SU-DHL-6 (cell line): ENCODE results near the gene NRXN2.

Experiments
- H2AFZ ChIP-seq: fragments of 200-600 bp; sonication (generic); 2 replicates; pipeline ENCODE4 v1.6.1; 2014; ENCODE audit warnings: low read depth, mild to moderate bottlenecking, moderate library complexity, mixed read lengths, antibody characterized with exemption, low read length; ENCODE audit not compliant: severe bottlenecking
- H3F3A ChIP-seq: fragments of 200-600 bp; shearing (Covaris generic); 2 replicates; pipeline ENCODE4 v1.6.0; 2016; ENCODE audit warnings: antibody characterized with exemption, mild to moderate bottlenecking; ENCODE audit not compliant: insufficient read depth
- H3K27ac ChIP-seq: fragments of 200-600 bp; sonication (generic); 2 replicates; pipeline ENCODE4 v1.5.1; 2016; ENCODE audit warnings: low read depth, mild to moderate bottlenecking, low read length, moderate library complexity, mixed read lengths
- H3K27me3 ChIP-seq: fragments of 200-600 bp; sonication (generic), shearing (Covaris generic); 2 replicates; pipeline ENCODE4 v1.6.0; 2014; ENCODE audit warnings: mild to moderate bottlenecking, low read length
- H3K36me3 ChIP-seq: fragments of 200-600 bp; sonication (generic); 2 replicates; pipeline ENCODE4 v1.6.1; 2014; ENCODE audit warnings: mild to moderate bottlenecking, low read length, mixed read lengths
- H3K4me2 ChIP-seq: fragments of 300-600, 200-600 bp; shearing (Covaris generic), sonication (generic); 2 replicates; pipeline ENCODE4 v1.6.0; 2014; ENCODE audit warnings: low read length, low read depth, mild to moderate bottlenecking; ENCODE audit not compliant: poor library complexity, severe bottlenecking
- H3K4me3 ChIP-seq: fragments of 200-600 bp; sonication (generic); 2 replicates; pipeline ENCODE4 v1.5.1; 2014; ENCODE audit warnings: antibody characterized with exemption, low read length, mild to moderate bottlenecking, mixed read lengths; ENCODE audit not compliant: insufficient read depth, poor library complexity, severe bottlenecking
- H3K79me2 ChIP-seq: fragments of 200-600 bp; sonication (generic); 2 replicates; pipeline ENCODE4 v1.6.1; 2014; ENCODE audit warnings: mild to moderate bottlenecking, low read length, moderate library complexity; ENCODE audit not compliant: insufficient read depth
- H3K9ac ChIP-seq: fragments of 200-600 bp; sonication (generic); 2 replicates; pipeline ENCODE4 v1.7.0; 2014; ENCODE audit warnings: mild to moderate bottlenecking, low read length
- H3K9me2 ChIP-seq: fragments of 200-600 bp; sonication (generic); replicated peaks from 2 replicates; pipeline ENCODE4 v1.6.1; 2014; ENCODE audit warnings: low read length; ENCODE audit not compliant: insufficient read depth
- H3K9me3 ChIP-seq: fragments of 200-600 bp; sonication (generic); 2 replicates; pipeline ENCODE4 v1.6.1; 2014; ENCODE audit warnings: low read length, mixed read lengths; ENCODE audit not compliant: insufficient read depth
- H4K20me1 ChIP-seq: fragments of 200-600 bp; sonication (generic); 2 replicates; pipeline ENCODE4 v1.6.1; 2014; ENCODE audit warnings: low read depth, mild to moderate bottlenecking, antibody characterized with exemption, low read length, moderate library complexity, mixed read lengths
- CTCF ChIP-seq: fragments of 200-600 bp; sonication (generic); IDR thresholded peaks from one replicate; pipeline ENCODE4 v1.5.1; 2017; ENCODE audit warnings: antibody characterized with exemption, mild to moderate bottlenecking, low read length, moderate library complexity; ENCODE audit not compliant: insufficient read depth, poor library complexity, severe bottlenecking
- EZH2phosphoT487 ChIP-seq: fragments of 200-600 bp; sonication (generic), shearing (Covaris generic); conservative IDR thresholded peaks from 2 replicates; pipeline ENCODE4 v1.6.1; 2018; ENCODE audit warnings: mild to moderate bottlenecking, antibody characterized with exemption, low read length, moderate library complexity, mixed read lengths

The NRXN2 gene

GRCh38 chr11:64594159-64594939 lies 128.6 kb downstream of the NRXN2 start:
- H3K79me2 ChIP-seq, result no peaks in the 10 kb centered on the region
- H4K20me1 ChIP-seq, result no peaks in the 10 kb centered on the region
- H3K4me3 ChIP-seq, result no peak overlapping the region
- no peaks in the 10 kb centered on the region for H3K9me2 ChIP-seq
- H3F3A ChIP-seq, result no peaks in the 10 kb centered on the region
- no peak for TF ChIP-seq EZH2phosphoT487
- no peak for TF ChIP-seq CTCF
- no peak overlapping the region for H3K4me2 ChIP-seq
- no peaks in the 10 kb centered on the region for H3K27me3 ChIP-seq
- H2AFZ ChIP-seq, result no peak overlapping the region
- no peak overlapping the region for H3K27ac ChIP-seq
- no peaks in the 10 kb centered on the region for H3K36me3 ChIP-seq
- H3K9ac ChIP-seq, result no peak overlapping the region
- 0 out of 2 replicates have a peak, but pooled peaks cover 4% of the 10 kb centered on the region for H3K9me3 ChIP-seq

GRCh38 chr11:64593156-64594105 lies 129.6 kb downstream of the NRXN2 start:
- no peaks in the 10 kb centered on the region for H3F3A ChIP-seq
- no peak overlapping the region for H3K4me2 ChIP-seq
- H3K9ac ChIP-seq, result no peak overlapping the region
- no peak overlapping the region for H3K27ac ChIP-seq
- H3K9me2 ChIP-seq, result no peaks in the 10 kb centered on the region
- H3K9me3 ChIP-seq, result 0 out of 2 replicates have a peak, but pooled peaks cover 4% of the 10 kb centered on the region
- no peak overlapping the region for H2AFZ ChIP-seq
- H3K36me3 ChIP-seq, result no peaks in the 10 kb centered on the region
- H3K79me2 ChIP-seq, result no peaks in the 10 kb centered on the region
- no peaks in the 10 kb centered on the region for H4K20me1 ChIP-seq
- TF ChIP-seq EZH2phosphoT487 (no peak), CTCF (no peak)
- H3K4me3 ChIP-seq, result no peak overlapping the region
- H3K27me3 ChIP-seq, result no peaks in the 10 kb centered on the region

GRCh38 chr11:64592656-64593055 lies 130.3 kb downstream of the NRXN2 start:
- H3K27me3 ChIP-seq, result no peaks in the 10 kb centered on the region
- H3K9me2 ChIP-seq, result no peaks in the 10 kb centered on the region
- H2AFZ ChIP-seq, result no peak overlapping the region
- no peak overlapping the region for H3K9ac ChIP-seq
- no peaks in the 10 kb centered on the region for H3F3A ChIP-seq
- H3K27ac ChIP-seq, result no peak overlapping the region
- no peaks in the 10 kb centered on the region for H3K36me3 ChIP-seq
- H3K9me3 ChIP-seq, result 0 out of 2 replicates have a peak, but pooled peaks cover 4% of the 10 kb centered on the region
- no peaks in the 10 kb centered on the region for H4K20me1 ChIP-seq
- H3K79me2 ChIP-seq, result no peaks in the 10 kb centered on the region
- TF ChIP-seq EZH2phosphoT487 (no peak), CTCF (no peak)
- H3K4me3 ChIP-seq, result no peak overlapping the region
- no peak overlapping the region for H3K4me2 ChIP-seq
